GM13977 (cell line): ENCODE measurements around the gene DOC2A.

Experiments
- DNase-seq: peaks from one replicate; pipeline ENCODE4 v3.0.0; 2012; ENCODE audit warnings: low spot score
- in situ Hi-C: fragments of 300-500 bp; cut with MboI; formaldehyde crosslinking; loops from one replicate; pipeline ENCODE4 v1.12.0; 2022; ENCODE audit warnings: low sequenced_read_pairs, low pct_unique_long_range_greater_than_20kb, mixed read lengths, inconsistent platforms; ENCODE audit not compliant: unreplicated experiment
- TF ChIP-seq, protein P1 (sequence below): IDR thresholded peaks from 2 replicates; pipeline ENCODE4 v1.5.1; 2012; ENCODE audit warnings: mild to moderate bottlenecking, control low read depth; ENCODE audit not compliant: insufficient read depth; ENCODE audit errors: extremely low read depth, missing control alignments

DOC2A gene

DNA sequence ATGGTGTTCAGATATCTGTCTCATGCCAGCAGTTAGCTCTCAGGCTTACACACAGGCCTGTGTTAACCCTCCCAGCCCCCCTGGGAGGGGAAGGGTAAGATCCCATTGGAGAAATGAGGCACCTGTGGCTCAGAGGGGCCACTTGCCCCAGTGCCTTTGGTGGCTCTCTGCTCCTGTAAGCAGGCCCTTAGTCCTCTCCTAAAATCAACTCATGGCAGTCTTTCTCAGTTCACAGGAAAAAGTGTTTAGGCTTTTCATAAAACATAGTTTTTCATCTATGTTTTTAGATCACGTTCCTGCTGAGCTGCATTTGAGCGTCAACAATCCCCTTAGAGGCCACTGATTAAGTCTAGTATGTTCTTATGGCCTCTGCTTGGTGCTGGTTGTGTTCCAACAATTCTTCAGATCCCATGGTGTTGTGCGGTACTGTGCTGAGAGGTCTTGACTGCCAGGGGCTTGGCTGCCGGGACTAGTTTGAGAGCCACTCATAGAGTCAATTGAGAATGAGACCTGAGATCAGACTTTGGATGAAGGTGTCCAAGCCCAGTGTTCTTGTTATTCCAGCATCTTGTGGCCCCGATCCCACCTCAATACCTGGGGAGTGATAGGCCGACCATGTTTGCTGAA is 26.6 kb downstream of the DOC2A start:
- in situ Hi-C loops = no loop called here
- TF ChIP-seq, protein P1, sequence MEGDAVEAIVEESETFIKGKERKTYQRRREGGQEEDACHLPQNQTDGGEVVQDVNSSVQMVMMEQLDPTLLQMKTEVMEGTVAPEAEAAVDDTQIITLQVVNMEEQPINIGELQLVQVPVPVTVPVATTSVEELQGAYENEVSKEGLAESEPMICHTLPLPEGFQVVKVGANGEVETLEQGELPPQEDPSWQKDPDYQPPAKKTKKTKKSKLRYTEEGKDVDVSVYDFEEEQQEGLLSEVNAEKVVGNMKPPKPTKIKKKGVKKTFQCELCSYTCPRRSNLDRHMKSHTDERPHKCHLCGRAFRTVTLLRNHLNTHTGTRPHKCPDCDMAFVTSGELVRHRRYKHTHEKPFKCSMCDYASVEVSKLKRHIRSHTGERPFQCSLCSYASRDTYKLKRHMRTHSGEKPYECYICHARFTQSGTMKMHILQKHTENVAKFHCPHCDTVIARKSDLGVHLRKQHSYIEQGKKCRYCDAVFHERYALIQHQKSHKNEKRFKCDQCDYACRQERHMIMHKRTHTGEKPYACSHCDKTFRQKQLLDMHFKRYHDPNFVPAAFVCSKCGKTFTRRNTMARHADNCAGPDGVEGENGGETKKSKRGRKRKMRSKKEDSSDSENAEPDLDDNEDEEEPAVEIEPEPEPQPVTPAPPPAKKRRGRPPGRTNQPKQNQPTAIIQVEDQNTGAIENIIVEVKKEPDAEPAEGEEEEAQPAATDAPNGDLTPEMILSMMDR = no peak
- DNase-seq = no peak

DNA sequence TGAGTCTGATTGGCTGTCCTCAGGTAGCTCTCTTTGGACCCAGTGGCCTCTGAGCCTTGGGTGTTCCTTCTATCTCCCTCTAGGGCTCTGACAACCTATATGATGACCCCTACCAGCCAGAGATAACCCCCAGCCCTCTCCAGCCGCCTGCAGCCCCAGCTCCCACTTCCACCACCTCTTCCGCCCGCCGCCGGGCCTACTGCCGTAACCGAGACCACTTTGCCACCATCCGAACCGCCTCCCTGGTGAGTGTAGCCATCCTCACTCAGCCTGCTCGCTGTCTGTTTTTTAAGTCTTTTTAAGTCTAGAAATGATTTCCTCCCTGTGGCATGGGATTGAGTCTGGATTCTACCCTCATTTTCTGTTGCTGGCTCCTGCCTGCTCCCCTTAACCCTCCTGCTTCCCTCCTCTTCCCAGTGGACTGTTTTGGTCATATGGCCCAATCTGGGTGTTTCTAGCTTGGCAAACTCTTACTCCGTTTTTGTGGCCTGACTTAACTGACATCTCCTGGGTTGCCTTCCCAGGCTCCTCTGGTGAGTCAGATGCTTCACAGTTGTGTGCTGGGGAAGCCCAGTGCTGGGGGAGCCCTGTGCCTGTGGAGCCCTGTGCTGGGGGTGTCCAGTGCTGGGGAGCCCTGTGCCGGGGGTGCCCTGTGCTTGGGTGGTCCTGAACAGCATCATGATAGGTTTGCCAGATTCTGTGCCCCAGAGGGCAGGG is 27.2 kb downstream of the DOC2A start:
- TF ChIP-seq, protein P1 = no peak
- in situ Hi-C loops = no loop called here
- DNase-seq = no peak

DNA sequence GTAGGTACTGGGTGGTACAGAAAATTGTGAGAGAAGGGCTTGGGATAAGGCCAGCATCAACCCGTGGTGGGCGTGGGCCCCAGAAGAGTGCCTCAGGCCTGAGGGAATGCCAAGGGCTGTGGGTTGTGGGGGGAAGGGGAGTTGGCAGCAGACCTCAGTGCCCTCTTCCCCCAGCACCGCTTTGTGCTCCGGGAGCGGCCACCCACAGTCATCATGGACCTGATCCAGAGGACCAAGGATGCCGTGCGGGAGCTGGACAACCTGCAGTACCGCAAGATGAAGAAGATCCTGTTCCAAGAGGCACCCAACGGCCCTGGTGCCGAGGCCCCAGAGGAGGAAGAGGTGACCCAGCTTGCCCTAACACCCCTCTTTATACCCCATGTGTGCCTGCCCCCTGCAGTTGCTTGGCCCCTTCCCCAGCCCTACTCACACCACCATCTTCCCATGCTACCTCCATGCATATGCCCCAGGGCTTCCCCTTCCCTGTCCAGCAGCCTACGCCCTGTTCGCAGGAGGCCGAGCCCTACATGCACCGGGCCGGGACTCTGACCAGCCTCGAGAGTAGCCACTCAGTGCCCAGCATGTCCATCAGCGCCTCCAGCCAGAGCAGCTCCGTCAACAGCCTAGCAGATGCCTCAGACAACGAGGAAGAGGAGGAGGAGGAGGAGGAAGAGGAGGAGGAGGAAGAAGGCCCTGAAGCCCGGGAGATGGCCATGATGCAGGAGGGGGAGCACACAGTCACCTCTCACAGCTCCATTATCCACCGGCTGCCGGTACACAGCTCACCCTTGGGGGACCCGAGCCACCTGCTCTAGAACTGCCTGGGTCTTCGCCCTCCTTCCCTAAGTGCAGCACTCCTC is 28.0 kb downstream of the DOC2A start:
- no peak for DNase-seq
- in situ Hi-C loops = no loop called here
- TF ChIP-seq, protein P1 = no peak

- TF ChIP-seq, protein P1 = no peak
- in situ Hi-C loops = no loop called here
- DNase-seq = no peak
These were observed 32.1 kb downstream of the DOC2A start for GRCh38 chr16:29978564-29979270.

DNA sequence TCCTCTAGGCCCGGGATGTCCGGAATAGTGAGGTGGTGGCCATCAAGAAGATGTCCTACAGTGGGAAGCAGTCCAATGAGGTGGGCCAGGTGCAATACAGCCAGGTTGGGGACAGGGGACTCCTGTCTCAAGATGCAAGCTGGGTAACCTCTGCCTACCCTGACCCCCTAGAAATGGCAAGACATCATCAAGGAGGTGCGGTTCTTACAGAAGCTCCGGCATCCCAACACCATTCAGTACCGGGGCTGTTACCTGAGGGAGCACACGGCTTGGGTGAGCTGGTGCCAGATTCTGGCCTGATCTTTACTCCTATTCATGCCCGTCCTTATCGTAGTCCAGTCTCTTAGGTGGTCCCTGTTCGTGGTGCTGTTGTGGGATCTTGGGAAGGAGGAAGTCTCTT is 32.7 kb downstream of the DOC2A start:
- TF ChIP-seq, protein P1 = no peak
- in situ Hi-C loops = no loop called here
- DNase-seq = no peak

DNA sequence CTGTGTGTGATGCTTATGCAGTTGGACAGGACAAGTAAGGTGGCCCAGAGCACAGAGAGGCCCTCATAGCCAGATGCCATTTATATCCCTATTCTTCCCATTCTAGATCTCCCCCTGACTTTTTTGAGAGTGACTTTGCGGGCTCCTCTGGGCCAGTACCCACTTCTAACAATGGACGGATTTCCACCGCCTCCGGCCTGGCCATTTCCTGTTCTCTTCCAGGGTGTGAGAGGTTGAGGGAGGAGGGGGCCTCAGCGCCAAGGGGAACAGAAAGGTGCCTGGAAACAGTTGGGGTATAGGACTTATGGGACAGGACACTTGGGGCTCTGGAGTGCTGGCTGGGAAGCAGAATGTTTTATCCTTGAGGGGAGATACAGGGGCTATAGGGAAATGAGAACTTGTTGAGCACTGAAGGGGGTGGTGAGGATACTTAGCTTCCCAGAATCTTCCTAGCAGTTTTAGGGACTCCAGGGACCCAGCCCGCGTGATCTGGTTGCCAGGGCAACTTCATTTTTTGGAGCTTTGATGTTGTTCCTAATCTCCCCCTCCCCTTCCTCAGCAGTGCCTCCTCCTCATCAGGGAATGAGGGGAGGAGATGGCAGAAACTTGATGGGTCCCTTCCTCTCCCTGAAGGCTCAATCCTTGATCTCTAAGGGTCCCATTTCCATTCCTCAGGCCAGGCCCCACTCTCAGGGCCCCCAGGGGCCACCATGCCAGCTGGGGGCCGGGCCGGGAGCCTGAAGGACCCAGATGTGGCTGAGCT is 33.6 kb downstream of the DOC2A start:
- DNase-seq = no peak
- in situ Hi-C loops = no loop called here
- TF ChIP-seq, protein P1 = no peak
